HG03378 (cell line): ENCODE results near the gene MYO16.

Experiments used
- ATAC-seq: cut with Tn5 transposase; IDR thresholded peaks from one replicate; pipeline ENCODE4 v1.9.1; 2021; ENCODE audit warnings: mild to moderate bottlenecking, moderate library complexity; ENCODE audit not compliant: unreplicated experiment

The MYO16 gene

DNA sequence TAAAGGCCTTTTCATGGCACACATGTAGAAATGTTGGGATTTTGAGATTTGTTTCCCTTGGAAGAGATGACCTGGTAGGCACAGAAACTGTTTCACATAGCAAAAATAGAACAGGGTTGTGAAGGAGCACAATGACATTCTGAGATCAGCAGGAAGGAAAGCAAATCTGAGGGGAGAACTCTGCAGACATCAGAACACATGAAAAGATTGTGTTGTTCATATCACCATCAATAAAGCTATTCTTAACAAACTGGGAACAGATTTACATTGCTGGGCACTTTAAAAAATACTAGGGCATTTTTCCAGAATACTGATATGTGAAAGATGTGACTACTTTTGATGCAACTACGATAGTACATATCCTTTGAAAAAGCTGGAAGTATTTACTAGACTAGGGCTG is 481.7 kb downstream of the MYO16 start:
- ATAC-seq = no peak

DNA sequence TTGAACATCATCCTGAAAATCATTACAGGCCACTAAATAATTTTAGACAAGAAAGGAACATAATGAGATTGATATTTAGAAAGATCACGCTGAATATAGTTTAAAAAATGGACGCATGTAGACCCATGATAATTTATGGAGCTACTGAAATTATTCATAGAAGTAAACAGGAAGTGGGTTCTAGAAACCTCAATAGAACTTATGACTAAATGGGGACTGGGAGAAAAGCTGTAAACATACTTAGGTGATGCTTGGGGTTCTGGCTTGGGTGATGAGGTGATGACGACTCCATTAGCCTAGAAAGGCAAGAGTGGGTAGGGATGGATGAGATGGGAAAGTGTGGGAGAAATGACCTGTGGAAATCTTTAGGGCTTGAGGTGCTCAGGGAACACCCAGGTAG is 484.0 kb downstream of the MYO16 start:
- ATAC-seq = peak; percentile 85

DNA sequence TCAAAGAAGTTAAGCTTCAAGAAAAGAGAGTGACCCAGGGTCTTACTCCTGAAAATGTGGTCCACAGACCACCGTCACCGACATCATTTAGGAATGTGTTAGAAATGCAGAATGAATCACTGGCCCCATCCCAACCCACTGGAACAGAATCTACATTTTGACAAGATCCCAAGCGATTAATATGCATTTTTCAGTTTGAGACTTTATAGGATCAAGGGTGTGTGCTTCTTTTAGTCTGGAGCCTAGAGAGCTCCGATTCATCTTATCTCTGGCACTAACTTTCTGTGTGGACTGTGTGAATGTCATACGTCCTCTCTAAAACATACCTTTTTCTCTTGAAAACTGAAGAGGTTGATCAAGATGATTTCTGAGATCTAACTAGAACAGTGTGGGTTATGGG is 484.8 kb downstream of the MYO16 start:
- no peak for ATAC-seq

DNA sequence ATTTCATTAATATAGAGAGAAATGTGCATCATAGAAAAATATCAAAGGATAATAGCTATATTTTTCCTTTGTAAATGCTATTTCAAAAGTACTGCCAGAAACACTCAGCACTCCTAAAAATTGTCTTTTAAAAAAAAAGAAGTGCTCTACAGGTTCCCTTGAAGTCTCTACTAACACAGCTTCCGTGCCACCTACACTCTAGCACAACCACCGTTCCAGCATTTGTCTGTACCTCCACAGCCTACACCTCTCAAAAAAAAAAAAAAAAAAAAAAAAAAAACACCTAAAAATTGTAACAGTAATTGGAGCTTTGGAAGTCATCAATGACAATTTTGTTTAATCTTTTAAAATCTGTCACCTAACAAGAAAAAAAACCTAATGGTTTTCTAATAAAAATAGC is 485.6 kb downstream of the MYO16 start:
- no peak for ATAC-seq

DNA sequence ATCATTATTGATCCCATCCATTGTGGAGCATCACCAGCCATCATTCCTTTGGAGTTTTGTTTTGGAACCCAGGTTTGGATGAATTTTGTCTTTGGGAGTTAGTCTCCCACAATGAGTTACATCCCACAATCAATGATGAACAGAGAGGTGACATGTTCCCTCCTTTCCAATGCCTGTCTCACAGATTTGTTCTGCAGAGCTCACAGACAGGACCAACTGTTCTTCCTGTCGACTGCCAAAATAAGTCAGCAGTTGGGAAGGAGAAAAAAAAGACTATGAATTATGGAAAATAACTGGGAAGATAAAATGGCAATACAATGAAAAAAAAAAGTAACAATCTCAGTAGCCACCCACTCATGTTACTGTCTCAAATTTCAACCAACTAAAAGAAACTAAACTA is 489.1 kb downstream of the MYO16 start:
- no peak for ATAC-seq

DNA sequence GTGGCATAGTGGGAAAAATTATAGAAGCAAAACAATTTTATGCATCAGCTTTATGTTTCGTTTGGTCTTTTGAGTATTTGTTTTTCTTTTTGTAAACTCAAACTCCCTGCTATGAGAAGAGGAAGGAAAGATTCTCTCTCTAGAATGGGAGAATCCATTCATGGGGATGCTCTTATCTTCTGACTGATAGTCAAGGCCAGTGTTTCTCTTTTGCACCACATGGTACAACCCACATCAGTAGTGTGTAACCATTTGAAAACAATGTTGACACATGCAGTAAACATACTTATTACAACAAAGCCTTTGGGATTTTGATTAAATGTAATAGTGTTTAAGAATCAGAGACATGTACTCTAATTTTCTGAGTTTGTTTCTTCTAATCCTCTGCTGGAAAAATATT is 490.5 kb downstream of the MYO16 start:
- no peak for ATAC-seq

DNA sequence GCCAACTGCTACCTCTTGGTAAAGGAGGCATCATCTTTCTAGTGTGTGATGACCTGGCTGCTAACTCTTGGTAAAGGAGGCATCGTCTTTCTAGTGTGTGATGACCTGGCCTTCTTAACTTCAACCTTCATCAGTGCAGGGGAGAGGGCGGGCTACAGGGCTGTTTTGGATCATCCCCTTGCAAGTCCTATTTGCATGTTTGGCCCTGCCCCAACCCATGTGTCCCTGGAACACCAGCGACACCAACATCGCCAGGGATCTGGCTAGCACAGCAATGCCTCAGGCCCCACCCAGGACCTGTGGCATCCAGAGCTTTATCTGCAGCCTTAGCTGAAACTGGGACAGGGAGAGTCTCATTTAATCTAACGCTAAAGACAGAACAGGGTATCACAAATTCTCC is 492.4 kb downstream of the MYO16 start:
- ATAC-seq = no peak

DNA sequence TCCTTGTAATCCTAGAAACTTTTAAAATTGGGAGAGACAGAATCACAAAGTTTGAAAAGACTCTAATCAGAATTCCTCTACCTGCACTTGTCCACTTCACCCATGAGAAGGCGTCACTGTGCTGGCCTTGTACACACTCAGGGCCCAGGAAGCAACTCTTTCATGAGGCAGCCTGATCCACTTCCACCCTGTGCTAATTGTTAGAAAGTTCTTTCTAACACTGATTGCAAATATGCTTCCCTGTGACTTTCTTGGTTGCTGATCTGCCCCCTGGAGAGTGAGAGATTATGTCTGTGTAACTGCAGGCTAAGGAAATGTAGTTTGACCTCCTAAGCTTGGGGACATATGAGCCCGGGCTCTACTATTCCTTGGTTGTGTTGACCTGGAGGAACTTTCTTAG is 494.6 kb downstream of the MYO16 start:
- ATAC-seq = no peak

DNA sequence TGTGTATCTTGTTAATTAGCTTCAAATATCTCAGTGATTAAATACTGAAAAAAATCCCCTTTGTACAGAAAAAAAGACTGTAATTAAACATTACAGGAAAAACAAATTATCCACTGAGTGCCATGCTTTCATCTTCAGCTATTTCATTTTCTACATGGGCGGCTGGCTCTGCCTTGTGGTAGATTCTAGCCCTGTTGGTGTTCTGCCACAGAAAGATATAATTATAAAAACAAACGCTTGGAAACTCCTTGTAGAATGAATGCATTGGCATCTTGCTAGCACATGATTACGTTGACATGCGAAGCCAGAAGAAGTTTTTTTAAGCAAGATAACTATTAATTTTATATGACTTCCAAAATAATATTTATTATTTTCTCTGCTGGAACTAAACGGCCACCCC is 496.8 kb downstream of the MYO16 start:
- ATAC-seq = no peak

DNA sequence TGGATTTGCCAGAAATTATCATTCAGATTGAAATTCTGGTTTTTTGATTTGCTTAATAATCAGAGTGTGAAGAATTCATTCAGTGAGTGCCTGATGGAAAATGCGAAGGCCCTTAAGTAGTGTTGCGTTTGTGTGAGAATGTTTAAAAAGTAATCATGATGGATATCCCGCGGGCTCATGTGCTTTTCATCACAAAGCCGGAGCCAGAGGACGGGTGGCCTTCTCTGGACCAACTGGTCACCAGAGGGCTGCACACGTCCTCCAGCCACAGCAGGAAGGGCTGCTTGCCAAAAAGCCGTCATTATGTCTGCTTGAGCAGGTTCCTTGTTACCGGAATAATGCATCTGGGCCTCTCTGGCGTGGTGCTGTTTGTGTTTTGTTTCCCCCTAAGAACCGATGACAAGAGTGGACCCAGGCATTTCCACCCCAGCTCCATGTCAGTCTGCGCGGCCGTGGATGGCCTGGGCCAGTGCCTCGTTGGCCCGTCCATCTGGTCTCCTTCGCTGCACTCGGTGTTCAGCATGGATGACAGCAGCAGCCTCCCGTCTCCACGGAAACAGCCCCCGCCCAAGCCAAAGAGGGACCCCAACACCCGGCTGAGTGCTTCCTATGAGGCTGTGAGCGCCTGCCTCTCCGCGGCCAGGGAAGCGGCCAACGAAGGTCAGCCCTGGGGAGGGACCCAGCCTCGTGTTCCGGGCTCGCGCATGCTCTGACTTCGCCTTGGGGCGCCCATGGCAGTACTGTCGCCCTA is 497.7 kb downstream of the MYO16 start:
- ATAC-seq = no peak

DNA sequence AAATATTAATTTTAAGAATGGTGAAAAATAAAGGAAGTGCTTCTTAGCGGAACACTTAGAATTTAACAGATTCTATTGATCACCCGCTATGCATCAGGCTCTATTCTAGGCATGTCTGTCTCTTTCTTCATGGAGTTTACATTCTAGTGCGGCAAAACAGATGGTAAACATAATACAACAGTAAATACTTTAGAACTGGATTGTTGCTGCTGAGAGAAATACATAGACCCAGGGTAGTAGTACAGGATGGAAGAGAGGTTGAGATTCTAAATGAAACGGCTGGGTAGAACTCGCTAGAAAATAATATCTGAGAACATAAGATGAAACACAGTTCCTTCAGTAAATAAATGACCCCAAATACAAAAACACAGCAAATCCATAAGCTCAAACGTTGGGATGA is 498.7 kb downstream of the MYO16 start:
- ATAC-seq = no peak

DNA sequence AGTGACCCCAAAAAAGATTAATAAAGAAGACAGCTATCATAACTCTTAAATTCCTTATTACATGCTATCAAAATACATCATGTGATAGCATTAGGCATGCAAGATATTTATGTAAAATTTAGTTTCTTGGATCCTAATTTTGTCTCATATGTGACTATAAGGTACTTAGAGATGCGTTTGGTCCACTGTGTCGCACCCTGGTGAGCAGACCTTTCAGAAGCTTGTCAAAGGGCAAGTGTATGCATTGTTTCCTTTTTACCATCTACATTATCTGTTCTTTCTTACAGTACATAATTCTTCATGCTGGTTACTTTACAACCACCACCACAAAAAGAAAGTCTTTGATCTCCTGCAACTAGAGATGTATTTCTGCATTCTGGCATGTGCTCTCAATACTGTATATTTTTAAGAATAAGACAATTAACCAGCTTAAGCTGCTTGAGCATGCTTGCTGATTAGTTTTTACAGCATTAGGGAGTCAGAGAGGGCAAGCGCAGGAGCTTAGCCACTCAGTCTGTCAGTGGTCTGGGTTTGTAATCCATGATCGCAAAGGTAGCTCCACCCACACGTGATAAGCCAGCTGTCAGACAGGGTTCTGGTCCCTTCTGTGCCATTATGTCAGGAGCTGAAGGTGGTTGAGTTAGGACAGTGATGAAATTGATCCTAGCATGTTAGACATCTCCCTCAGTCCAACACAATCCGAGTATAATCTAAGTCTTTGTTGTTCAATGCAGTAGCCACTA is 500.9 kb downstream of the MYO16 start:
- ATAC-seq = no peak

DNA sequence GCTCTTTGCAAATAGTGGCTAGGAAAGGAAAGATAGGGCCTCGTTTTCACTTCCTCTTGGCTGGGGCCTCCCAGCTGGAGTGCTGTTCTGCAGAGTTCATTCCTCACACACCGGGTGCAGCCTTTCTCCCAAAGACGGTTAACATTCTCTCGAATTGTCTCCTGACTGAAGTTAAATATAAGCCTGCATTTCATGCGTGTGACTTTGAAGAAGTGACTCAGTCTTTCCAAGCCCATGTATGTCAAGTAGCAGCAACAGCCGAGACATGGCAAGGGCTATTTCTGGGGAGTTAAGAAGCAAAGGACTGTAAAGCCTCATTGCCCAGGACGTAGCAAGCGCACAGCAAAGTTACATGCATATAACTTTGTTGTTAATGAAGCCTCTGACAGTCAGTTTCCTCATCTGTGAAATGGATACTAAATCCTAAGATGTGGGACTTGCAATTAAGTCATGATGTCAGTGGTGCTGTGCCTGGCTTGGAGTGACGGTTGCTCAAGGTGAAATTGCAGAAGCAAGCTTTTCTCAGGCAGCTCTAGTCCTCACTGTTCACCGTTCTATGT is 502.4 kb downstream of the MYO16 start:
- ATAC-seq = peak; percentile 91

DNA sequence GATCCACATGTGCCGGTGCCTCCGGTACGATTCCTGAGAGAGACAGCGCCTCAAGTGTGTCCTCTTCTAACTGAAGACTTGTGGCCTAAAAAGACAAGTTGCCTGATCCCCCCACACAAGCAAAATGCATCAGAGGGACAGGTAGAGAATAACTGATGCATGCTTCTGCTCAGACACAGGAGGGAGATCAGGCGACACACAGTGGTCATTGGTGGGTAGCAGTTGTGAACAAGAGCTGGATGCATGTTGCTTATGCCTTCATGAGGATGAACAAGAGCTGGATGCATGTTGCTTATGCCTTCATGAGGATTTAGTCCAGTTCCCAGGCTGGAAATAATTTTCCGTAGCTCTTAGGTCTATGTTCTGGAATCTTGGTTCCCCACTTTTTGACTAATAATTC is 505.6 kb downstream of the MYO16 start:
- no peak for ATAC-seq

DNA sequence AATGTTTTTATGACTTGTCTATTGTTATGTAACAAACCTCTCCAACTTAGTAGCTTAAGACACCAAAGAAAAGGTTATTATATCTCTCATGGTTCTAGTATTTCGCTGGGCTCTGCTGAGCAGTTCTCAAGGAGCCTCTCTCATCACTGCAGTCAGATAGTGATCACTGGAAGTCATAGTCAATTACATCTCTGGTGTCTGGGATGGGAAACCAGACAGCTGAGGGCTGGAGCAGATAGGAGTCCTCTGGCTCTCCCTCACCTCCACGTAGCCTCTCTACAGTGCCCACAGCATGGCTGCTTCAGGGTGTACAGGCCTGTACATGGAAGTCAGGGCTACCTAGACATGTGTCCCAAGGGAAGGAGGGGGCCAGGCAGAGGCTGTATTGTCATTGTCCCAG is 507.5 kb downstream of the MYO16 start:
- ATAC-seq = no peak

DNA sequence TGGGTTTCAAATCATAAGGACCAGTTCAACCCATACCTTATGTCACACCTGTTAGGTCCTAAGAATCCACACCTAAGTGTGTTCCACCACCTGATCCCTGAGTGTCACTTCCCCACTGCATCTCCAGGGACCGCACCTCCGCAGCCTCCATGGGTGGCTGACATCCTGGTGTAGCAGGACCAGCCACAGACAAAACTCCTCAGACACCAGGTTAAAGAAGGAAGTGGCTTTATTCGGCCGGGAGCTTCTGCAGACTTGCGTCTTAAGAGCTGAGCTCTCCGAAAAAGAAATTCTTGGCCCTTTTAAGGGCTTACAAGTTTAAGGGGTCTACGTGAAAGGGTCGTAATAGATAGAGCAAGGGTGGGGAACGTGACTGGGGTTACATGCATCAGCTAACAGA is 509.9 kb downstream of the MYO16 start:
- no peak for ATAC-seq

DNA sequence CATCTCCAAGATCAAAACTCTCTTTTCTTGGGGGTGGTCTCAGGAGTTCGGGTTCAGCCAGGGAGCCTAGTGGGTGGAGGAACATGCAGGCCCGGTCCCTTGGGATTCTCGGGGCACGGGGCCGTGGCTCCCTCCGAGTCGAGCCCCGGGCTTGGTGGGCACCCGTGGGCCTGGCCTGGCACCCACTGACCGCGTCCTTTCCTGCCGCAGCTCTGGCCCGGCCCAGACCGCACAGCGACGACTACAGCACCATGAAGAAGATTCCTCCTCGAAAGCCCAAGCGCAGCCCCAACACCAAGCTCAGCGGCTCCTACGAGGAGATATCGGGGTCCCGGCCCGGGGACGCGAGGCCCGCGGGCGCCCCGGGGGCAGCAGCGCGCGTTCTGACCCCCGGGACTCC is 510.6 kb downstream of the MYO16 start:
- no peak for ATAC-seq

DNA sequence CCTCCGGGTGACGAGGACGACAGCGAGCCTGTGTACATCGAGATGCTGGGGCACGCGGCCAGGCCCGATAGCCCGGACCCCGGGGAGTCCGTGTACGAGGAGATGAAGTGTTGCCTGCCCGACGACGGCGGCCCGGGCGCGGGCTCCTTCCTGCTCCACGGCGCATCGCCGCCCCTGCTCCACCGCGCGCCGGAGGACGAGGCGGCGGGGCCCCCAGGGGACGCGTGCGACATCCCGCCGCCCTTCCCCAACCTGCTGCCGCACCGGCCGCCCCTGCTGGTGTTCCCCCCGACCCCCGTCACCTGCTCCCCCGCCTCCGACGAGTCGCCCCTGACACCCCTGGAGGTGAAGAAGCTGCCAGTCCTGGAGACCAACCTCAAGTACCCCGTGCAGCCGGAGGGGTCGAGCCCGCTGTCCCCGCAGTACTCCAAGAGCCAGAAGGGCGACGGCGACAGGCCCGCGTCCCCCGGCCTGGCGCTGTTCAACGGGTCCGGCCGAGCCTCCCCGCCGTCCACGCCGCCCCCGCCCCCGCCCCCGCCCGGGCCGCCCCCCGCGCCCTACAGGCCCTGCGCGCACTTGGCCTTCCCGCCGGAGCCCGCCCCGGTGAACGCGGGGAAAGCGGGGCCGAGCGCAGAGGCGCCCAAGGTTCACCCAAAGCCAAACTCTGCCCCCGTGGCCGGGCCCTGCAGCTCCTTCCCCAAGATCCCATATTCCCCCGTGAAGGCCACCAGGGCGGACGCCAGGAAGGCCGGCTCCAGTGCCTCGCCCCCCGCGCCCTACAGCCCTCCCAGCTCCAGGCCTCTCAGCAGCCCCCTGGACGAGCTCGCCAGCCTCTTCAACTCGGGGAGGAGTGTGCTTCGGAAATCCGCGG is 511.3 kb downstream of the MYO16 start:
- ATAC-seq = no peak

DNA sequence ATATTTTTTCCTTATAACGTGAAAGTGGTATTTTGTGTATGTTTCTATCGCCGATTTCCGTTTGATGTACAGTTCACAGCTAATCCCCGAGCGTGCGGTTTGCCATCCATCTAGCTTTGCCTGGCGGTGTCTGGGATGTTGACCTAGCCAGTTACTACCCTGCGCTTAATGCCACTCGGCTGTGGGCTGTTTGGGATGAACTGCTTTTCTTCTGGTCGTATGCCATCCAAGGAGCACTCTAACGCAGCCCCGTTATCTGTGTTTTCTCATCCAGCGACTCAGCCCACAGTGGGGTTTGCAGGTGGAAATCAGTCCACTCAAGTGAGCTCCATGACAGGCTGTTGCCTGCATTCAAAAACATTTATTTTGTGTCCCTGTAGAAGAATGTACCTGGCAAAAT is 512.3 kb downstream of the MYO16 start:
- no peak for ATAC-seq

DNA sequence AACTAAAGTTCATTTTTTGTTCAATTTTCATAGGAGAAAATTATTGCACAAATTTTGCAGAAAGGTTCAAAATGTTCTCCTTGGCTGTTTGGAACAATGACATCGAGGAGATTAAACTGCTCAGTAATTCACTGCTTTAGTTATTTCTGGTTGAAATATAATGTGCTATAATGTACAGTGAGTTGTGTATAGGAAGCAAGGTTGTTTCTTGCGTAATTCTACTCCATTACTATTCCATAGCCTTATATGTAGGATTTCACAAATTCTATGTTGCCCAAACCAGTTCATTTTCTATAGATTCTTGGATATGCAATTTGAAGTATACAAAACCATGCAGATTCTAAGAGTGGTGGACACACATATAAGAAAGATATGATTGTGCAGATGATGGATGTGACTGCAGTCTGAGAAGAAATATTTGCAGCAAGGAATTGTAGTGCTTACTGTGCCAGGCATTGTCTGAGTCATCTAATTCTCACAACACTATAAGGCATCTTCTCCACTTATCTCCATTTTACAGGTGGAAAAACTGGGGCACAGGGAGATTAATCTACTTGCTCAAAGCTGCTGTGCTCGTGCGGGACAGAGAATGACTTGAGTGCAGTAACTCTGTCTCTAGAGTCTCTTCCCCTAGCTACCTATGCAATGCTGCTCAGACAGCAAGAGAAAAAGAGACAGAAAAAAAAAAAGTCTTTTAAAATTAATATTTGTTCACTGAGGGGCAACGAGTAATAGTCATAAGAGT is 515.5 kb downstream of the MYO16 start:
- ATAC-seq = peak; percentile 7

DNA sequence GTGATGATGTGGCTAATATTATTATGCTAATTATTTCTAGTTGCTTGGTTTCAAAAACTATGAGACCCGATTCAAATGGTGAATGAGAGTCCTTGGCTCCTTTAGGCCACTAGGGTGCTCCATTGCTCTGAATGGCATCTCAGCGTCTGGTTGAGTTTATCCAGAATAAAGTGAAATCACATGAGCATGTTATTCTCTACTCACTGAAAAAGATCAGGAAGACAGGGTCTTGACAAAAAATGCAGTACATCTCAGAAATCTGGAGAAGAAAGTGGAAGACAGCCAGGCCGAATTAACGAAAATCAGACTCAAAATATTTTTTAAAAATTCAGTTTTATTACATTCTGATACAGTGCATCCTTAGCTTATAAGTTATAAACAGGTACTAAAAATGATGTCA is 516.2 kb downstream of the MYO16 start:
- ATAC-seq = peak; percentile 90
